SK-N-SH treated with all-trans-retinoic acid at 6 μM for 48 hours (cell line): ENCODE data around the gene DUSP6.

Experiments
- ATAC-seq: fragments of 200-7000 bp; cut with Tn5 transposase; 3 replicates; pipeline ENCODE4 v1.9.1; 2020; ENCODE audit warnings: mild to moderate bottlenecking, moderate library complexity
- ARNTL ChIP-seq: fragments of 450-650 bp; formaldehyde crosslinking; IDR thresholded peaks from 2 replicates; pipeline ENCODE4 v1.5.0; 2020; ENCODE audit warnings: low read depth, mild to moderate bottlenecking, moderate library complexity, borderline replicate concordance
- BACH2 ChIP-seq: fragments of 250-450 bp; sonication (Bioruptor Pico); IDR thresholded peaks from 2 replicates; pipeline ENCODE4 v1.9.0; 2021; ENCODE audit warnings: mild to moderate bottlenecking, borderline replicate concordance
- CSDC2 ChIP-seq: fragments of 250-450 bp; sonication (Bioruptor Pico); IDR thresholded peaks from 2 replicates; pipeline ENCODE4 v1.5.0; 2020; ENCODE audit warnings: mild to moderate bottlenecking, moderate library complexity
- ESRRG ChIP-seq: fragments of 250-450 bp; sonication (Bioruptor Pico); IDR thresholded peaks from 2 replicates; pipeline ENCODE4 v1.6.1; 2021; ENCODE audit warnings: mild to moderate bottlenecking
- GLIS3 ChIP-seq: fragments of 250-450 bp; sonication (Bioruptor Pico); IDR thresholded peaks from 2 replicates; pipeline ENCODE4 v1.5.0; 2020; ENCODE audit warnings: mild to moderate bottlenecking, moderate library complexity
- ISL1 ChIP-seq: fragments of 250-450 bp; sonication (Bioruptor Pico); IDR thresholded peaks from 2 replicates; pipeline ENCODE4 v2.1.2; 2022; ENCODE audit warnings: mild to moderate bottlenecking, moderate library complexity
- OSR1 ChIP-seq: fragments of 250-450 bp; sonication (Bioruptor Pico); IDR thresholded peaks from 2 replicates; pipeline ENCODE4 v1.8.0; 2022; ENCODE audit warnings: moderate library complexity, mild to moderate bottlenecking, inconsistent platforms
- PPARA ChIP-seq: fragments of 250-450 bp; sonication (Bioruptor Pico); IDR thresholded peaks from 2 replicates; pipeline ENCODE4 v1.5.0; 2020; ENCODE audit warnings: mild to moderate bottlenecking, borderline replicate concordance
- SNAI2 ChIP-seq: fragments of 250-450 bp; sonication (Bioruptor Pico); IDR thresholded peaks from 2 replicates; pipeline ENCODE4 v1.5.0; 2020; ENCODE audit warnings: mild to moderate bottlenecking, moderate library complexity
- TCF4 ChIP-seq: fragments of 250-450 bp; sonication (Bioruptor Pico); IDR thresholded peaks from 2 replicates; pipeline ENCODE4 v1.8.0; 2021; ENCODE audit warnings: mild to moderate bottlenecking, moderate library complexity, borderline replicate concordance
- TOX ChIP-seq: fragments of 250-450 bp; sonication (Bioruptor Pico); IDR thresholded peaks from 2 replicates; pipeline ENCODE4 v1.8.0; 2021; ENCODE audit warnings: mild to moderate bottlenecking, moderate library complexity, borderline replicate concordance
- ZC3H10 ChIP-seq: fragments of 250-450 bp; sonication (Bioruptor Pico); IDR thresholded peaks from 2 replicates; pipeline ENCODE4 v1.5.1; 2021; ENCODE audit warnings: mild to moderate bottlenecking, moderate library complexity
- ZFP3 ChIP-seq: fragments of 250-450 bp; sonication (Bioruptor Pico); IDR thresholded peaks from 2 replicates; pipeline ENCODE4 v1.5.0; 2020; ENCODE audit warnings: mild to moderate bottlenecking, moderate library complexity
- ZFP30 ChIP-seq: fragments of 450-650 bp; formaldehyde crosslinking; IDR thresholded peaks from 2 replicates; pipeline ENCODE4 v1.5.0; 2022; ENCODE audit warnings: mild to moderate bottlenecking, moderate library complexity
- ZNF565 ChIP-seq: fragments of 450-650 bp; formaldehyde crosslinking; conservative IDR thresholded peaks from 2 replicates; pipeline ENCODE4 v1.5.0; 2020; ENCODE audit warnings: low read depth, mild to moderate bottlenecking, moderate library complexity
- ZNF70 ChIP-seq: fragments of 450-650 bp; formaldehyde crosslinking; IDR thresholded peaks from 2 replicates; pipeline ENCODE4 v1.5.0; 2020; ENCODE audit warnings: mild to moderate bottlenecking, moderate library complexity
- ZNF8 ChIP-seq: fragments of 450-650 bp; formaldehyde crosslinking; IDR thresholded peaks from 2 replicates; pipeline ENCODE4 v1.5.0; 2020; ENCODE audit warnings: mild to moderate bottlenecking, moderate library complexity
- TF ChIP-seq, protein P1 (sequence below): fragments of 250-450 bp; sonication (Bioruptor Pico); IDR thresholded peaks from 2 replicates; pipeline ENCODE4 v1.5.1; 2021; ENCODE audit warnings: mild to moderate bottlenecking, moderate library complexity
- TF ChIP-seq, protein P2 (sequence below): fragments of 250-450 bp; sonication (Bioruptor Pico); IDR thresholded peaks from 2 replicates; pipeline ENCODE4 v1.8.0; 2020; ENCODE audit warnings: mild to moderate bottlenecking, moderate library complexity, borderline replicate concordance
- TF ChIP-seq, protein P3 (sequence below): fragments of 250-450 bp; sonication (Bioruptor Pico); IDR thresholded peaks from 2 replicates; pipeline ENCODE4 v1.5.1; 2020; ENCODE audit warnings: low read depth, mild to moderate bottlenecking, moderate library complexity
- TF ChIP-seq, protein P4 (sequence below): fragments of 250-450 bp; sonication (Bioruptor Pico); IDR thresholded peaks from 2 replicates; pipeline ENCODE4 v1.8.0; 2021; ENCODE audit warnings: low read depth, mild to moderate bottlenecking, moderate library complexity, borderline replicate concordance

The DUSP6 gene

DNA sequence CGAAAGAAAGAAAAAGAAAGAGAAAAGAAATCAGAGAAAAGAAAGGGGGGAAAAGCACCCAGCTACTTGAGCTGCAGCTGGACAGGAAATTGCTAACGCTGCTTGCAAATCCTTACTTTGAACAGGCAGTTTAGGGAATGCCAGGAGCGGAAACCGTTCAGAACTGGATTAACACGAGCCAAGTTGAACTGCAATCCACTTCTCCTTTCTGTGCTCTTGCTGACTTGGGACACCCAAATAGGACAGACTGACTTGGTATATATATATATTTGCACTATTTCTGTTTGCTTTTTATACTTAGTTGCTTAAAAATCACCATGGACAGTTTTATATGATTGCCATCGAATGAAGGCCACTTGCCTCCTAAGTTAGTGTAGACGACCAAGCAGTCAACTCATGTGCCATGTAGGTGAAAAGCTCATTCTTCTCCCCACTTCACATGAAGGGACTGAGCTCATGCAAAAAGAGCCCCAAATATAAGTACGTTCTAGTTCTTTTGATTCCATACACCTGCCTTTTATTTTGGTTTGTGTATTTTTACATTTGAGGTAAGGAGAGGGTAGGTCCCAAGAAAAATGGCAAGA is 5.5 kb downstream of the DUSP6 start:
- ATAC-seq, result peak; percentile 7
- no peak for TF ChIP-seq OSR1 (CRISPR knock-in tag)
- TF ChIP-seq CSDC2 (CRISPR knock-in tag), result no peak
- no peak for TF ChIP-seq ESRRG (CRISPR knock-in tag)
- TF ChIP-seq TOX (CRISPR knock-in tag), result 0 out of 2 replicates have a peak, but pooled peaks have one; percentile 5
- TF ChIP-seq ARNTL (CRISPR knock-in tag), result no peak
- 0 out of 2 replicates have a peak, but pooled peaks have one; percentile 0 for TF ChIP-seq GLIS3
- TF ChIP-seq, protein P1, sequence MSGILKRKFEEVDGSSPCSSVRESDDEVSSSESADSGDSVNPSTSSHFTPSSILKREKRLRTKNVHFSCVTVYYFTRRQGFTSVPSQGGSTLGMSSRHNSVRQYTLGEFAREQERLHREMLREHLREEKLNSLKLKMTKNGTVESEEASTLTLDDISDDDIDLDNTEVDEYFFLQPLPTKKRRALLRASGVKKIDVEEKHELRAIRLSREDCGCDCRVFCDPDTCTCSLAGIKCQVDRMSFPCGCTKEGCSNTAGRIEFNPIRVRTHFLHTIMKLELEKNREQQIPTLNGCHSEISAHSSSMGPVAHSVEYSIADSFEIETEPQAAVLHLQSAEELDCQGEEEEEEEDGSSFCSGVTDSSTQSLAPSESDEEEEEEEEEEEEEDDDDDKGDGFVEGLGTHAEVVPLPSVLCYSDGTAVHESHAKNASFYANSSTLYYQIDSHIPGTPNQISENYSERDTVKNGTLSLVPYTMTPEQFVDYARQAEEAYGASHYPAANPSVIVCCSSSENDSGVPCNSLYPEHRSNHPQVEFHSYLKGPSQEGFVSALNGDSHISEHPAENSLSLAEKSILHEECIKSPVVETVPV, result no peak
- TF ChIP-seq, protein P2, sequence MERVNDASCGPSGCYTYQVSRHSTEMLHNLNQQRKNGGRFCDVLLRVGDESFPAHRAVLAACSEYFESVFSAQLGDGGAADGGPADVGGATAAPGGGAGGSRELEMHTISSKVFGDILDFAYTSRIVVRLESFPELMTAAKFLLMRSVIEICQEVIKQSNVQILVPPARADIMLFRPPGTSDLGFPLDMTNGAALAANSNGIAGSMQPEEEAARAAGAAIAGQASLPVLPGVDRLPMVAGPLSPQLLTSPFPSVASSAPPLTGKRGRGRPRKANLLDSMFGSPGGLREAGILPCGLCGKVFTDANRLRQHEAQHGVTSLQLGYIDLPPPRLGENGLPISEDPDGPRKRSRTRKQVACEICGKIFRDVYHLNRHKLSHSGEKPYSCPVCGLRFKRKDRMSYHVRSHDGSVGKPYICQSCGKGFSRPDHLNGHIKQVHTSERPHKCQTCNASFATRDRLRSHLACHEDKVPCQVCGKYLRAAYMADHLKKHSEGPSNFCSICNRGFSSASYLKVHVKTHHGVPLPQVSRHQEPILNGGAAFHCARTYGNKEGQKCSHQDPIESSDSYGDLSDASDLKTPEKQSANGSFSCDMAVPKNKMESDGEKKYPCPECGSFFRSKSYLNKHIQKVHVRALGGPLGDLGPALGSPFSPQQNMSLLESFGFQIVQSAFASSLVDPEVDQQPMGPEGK (CRISPR knock-in tag), result no peak
- TF ChIP-seq ZNF565, result no peak
- TF ChIP-seq ZFP30 (CRISPR knock-in tag), result no peak
- no peak for TF ChIP-seq ZFP3 (CRISPR knock-in tag)

DNA sequence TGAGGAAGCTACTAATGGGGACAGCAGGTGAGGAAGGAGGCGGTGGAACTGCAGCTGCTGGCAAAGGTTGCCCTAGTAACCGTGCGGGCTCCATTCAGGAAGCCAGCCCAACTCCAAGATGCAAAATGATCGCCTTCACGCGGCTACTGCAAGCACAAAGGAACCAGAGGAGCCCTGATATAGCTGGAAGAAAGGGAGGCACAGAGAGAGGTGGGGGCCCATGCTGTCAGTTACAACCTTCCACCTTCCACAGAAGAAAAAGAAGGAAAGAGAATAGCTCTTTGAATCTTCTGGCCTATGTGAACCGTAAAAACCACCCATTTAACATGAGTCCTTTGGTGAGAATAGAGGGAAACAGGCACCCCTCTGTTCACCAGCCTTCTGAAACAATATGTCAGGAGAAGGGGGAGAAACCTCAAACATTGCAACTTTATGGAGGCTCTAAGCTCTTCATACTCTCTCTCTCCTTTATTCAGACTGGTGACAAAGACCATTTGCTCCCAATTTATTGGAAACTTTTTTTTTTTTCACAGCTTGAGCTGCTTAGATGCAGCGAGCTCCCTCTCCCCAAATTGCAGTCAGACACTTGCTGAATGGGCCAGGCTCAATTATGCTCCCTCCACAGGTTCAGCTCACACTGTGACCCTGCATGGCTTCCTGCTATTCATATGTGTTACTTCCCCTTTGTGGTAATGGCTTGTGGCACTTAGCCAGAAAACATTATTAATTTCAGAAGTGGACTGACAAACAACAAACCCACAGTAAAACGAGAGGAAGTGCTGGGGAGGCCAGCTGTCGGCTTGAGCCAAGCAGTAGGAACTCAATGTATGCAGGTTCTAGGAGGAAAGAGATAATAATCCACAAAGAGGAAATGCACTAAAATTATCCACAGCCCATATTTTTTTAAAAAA is 6.2 kb downstream of the DUSP6 start:
- 0 out of 2 replicates have a peak, but pooled peaks have one; percentile 7 for TF ChIP-seq ZNF8
- TF ChIP-seq, protein P3, sequence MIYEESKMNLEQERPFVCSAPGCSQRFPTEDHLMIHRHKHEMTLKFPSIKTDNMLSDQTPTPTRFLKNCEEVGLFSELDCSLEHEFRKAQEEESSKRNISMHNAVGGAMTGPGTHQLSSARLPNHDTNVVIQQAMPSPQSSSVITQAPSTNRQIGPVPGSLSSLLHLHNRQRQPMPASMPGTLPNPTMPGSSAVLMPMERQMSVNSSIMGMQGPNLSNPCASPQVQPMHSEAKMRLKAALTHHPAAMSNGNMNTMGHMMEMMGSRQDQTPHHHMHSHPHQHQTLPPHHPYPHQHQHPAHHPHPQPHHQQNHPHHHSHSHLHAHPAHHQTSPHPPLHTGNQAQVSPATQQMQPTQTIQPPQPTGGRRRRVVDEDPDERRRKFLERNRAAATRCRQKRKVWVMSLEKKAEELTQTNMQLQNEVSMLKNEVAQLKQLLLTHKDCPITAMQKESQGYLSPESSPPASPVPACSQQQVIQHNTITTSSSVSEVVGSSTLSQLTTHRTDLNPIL, result no peak
- TF ChIP-seq GLIS3, result 0 out of 2 replicates have a peak, but pooled peaks have one; percentile 2
- no peak for TF ChIP-seq CSDC2 (CRISPR knock-in tag)
- TF ChIP-seq ZC3H10 (CRISPR knock-in tag), result no peak
- TF ChIP-seq ZNF70 (CRISPR knock-in tag), result 0 out of 2 replicates have a peak, but pooled peaks have one; percentile 2
- TF ChIP-seq TCF4 (CRISPR knock-in tag), result no peak
- ATAC-seq, result peak; percentile 37

DNA sequence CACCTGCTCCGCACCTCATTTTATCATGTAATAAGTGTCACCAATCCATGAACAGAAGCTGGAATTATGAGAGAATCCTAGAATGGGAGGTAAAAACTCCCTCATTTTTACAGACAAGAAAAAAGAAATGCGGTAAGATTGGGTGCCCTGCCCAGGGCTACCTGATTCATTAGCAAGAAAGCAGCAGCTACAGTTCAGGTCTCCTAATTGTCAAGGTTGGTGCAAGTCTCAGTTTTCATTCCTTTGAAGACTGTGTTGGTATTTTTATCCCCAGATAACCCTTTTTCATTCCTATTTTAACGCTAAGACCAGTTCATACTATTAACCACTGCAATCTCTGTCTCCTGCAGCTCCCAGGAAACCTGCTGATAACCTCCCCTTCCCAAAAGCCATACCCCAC is 6.9 kb downstream of the DUSP6 start:
- TF ChIP-seq, protein P4, sequence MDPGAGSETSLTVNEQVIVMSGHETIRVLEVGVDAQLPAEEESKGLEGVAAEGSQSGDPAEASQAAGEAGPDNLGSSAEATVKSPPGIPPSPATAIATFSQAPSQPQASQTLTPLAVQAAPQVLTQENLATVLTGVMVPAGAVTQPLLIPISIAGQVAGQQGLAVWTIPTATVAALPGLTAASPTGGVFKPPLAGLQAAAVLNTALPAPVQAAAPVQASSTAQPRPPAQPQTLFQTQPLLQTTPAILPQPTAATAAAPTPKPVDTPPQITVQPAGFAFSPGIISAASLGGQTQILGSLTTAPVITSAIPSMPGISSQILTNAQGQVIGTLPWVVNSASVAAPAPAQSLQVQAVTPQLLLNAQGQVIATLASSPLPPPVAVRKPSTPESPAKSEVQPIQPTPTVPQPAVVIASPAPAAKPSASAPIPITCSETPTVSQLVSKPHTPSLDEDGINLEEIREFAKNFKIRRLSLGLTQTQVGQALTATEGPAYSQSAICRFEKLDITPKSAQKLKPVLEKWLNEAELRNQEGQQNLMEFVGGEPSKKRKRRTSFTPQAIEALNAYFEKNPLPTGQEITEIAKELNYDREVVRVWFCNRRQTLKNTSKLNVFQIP (CRISPR knock-in tag), result no peak
- TF ChIP-seq TCF4 (CRISPR knock-in tag), result no peak
- no peak for TF ChIP-seq OSR1 (CRISPR knock-in tag)
- TF ChIP-seq, all 23 proteins: peak for 0
- ATAC-seq, result peak; percentile 7; the same call in 2 of the 3 replicates

DNA sequence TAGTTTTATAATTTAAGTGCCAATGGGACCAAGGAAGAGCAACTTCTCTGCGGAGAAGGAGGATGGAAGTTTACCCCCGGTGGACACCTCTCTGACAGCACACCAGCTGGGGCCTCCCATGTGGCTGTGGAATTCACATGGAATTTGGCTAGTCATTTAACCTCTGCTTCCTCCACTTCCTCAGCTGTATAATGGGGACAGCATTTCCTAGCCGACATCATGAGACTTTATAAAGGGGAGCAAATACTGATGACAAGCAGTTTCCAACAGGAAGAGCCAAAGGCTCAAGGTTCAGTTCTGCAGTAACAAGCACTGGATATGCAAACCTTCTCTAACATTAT is 7.5 kb downstream of the DUSP6 start:
- peak; percentile 6 for ATAC-seq
- no peak for TF ChIP-seq PPARA (CRISPR knock-in tag)
- TF ChIP-seq SNAI2, result no peak
- no peak for TF ChIP-seq ZNF565
- no peak for TF ChIP-seq TOX (CRISPR knock-in tag)
- no peak for TF ChIP-seq ARNTL (CRISPR knock-in tag)
- TF ChIP-seq ZNF8, result no peak
- no peak for TF ChIP-seq TCF4 (CRISPR knock-in tag)
- no peak for TF ChIP-seq ZFP30 (CRISPR knock-in tag)
- TF ChIP-seq ZFP3 (CRISPR knock-in tag), result no peak
- no peak for TF ChIP-seq OSR1 (CRISPR knock-in tag)
- no peak for TF ChIP-seq ZC3H10 (CRISPR knock-in tag)
- TF ChIP-seq, protein P3, result no peak
- TF ChIP-seq, protein P2 (CRISPR knock-in tag), result no peak
- TF ChIP-seq ZNF70 (CRISPR knock-in tag), result no peak
- TF ChIP-seq, protein P4 (CRISPR knock-in tag), result no peak
- TF ChIP-seq BACH2 (CRISPR knock-in tag), result no peak
- TF ChIP-seq ISL1 (CRISPR knock-in tag), result no peak
- TF ChIP-seq CSDC2 (CRISPR knock-in tag), result no peak
- no peak for TF ChIP-seq ESRRG (CRISPR knock-in tag)
- TF ChIP-seq GLIS3, result no peak
